GM19468 (cell line): ENCODE results near the gene CNTNAP2.

Experiments used
- ATAC-seq: cut with Tn5 transposase; IDR thresholded peaks from one replicate; pipeline ENCODE4 v1.9.1; 2021; ENCODE audit warnings: mild to moderate bottlenecking, moderate library complexity, moderate number of reproducible peaks; ENCODE audit not compliant: unreplicated experiment; ENCODE audit errors: extremely low read depth

Gene CNTNAP2

GRCh38 chr7:148116829-148117403 lies 2000.3 kb downstream of the CNTNAP2 start:
- ATAC-seq = no peak

- no peak for ATAC-seq
These were observed 2001.8 kb downstream of the CNTNAP2 start for GRCh38 chr7:148118371-148118770.

- ATAC-seq = no peak
These were observed 2004.8 kb downstream of the CNTNAP2 start for GRCh38 chr7:148121401-148121800.

- ATAC-seq = no peak
These were observed 2005.2 kb downstream of the CNTNAP2 start for GRCh38 chr7:148121847-148122246.

- ATAC-seq = no peak
These were observed 2007.9 kb downstream of the CNTNAP2 start for GRCh38 chr7:148124477-148124876.

GRCh38 chr7:148127374-148127773 lies 2010.8 kb downstream of the CNTNAP2 start:
- ATAC-seq = no peak

- no peak for ATAC-seq
These were observed 2012.4 kb downstream of the CNTNAP2 start for GRCh38 chr7:148129023-148129422.

- ATAC-seq = no peak
These were observed 2018.5 kb downstream of the CNTNAP2 start for GRCh38 chr7:148135116-148135515.

GRCh38 chr7:148135997-148136396 lies 2019.4 kb downstream of the CNTNAP2 start:
- no peak for ATAC-seq

GRCh38 chr7:148142660-148143248 lies 2026.2 kb downstream of the CNTNAP2 start:
- ATAC-seq = no peak

- no peak for ATAC-seq
These were observed 2028.2 kb downstream of the CNTNAP2 start for GRCh38 chr7:148144827-148145226.

GRCh38 chr7:148146346-148146745 lies 2029.7 kb downstream of the CNTNAP2 start:
- no peak for ATAC-seq

- no peak for ATAC-seq
These were observed 2030.8 kb downstream of the CNTNAP2 start for GRCh38 chr7:148147438-148147837.

GRCh38 chr7:148148456-148148855 lies 2031.9 kb downstream of the CNTNAP2 start:
- ATAC-seq = no peak

GRCh38 chr7:148149730-148150129 lies 2033.1 kb downstream of the CNTNAP2 start:
- no peak for ATAC-seq

- no peak for ATAC-seq
These were observed 2035.2 kb downstream of the CNTNAP2 start for GRCh38 chr7:148151778-148152177.

- ATAC-seq = no peak
These were observed 2037.1 kb downstream of the CNTNAP2 start for GRCh38 chr7:148153616-148154284.

GRCh38 chr7:148155000-148155399 lies 2038.4 kb downstream of the CNTNAP2 start:
- no peak for ATAC-seq

GRCh38 chr7:148155826-148156225 lies 2039.2 kb downstream of the CNTNAP2 start:
- no peak for ATAC-seq

- no peak for ATAC-seq
These were observed 2039.6 kb downstream of the CNTNAP2 start for GRCh38 chr7:148156233-148156632.

GRCh38 chr7:148159331-148159730 lies 2042.7 kb downstream of the CNTNAP2 start:
- ATAC-seq = no peak

GRCh38 chr7:148161776-148162175 lies 2045.2 kb downstream of the CNTNAP2 start:
- no peak for ATAC-seq
